Tibial nerve (tissue), 4 donors: ENCODE data around the gene CERS6. TPM values are rescaled to one million over a fixed set of nuclear protein-coding genes. Genes with fewer than 3 reads are reported as not detected.

Experiments
- DNase-seq, 2 donors: peaks; one replicate each; pipeline ENCODE4 v3.0.0-alpha.2; 2019; ENCODE audit warnings: low spot score in 2 of 2
- H3K27ac ChIP-seq, 4 donors: fragments of 200-600 bp; sonication (generic) in 3 of 4; one replicate each; pipeline ENCODE4 v1.5.1; 2017 to 2019; ENCODE audit warnings: mild to moderate bottlenecking in 1 of 4
- H3K27me3 ChIP-seq, 2 donors: fragments of 200-600 bp; sonication (generic) in 1 of 2; one replicate each; pipeline versions ENCODE4 v1.5.1 to v1.6.0; 2017 to 2019
- H3K36me3 ChIP-seq, 3 donors: fragments of 200-600 bp; sonication (generic); one replicate each; pipeline ENCODE4 v1.5.1; 2018 to 2019
- H3K4me1 ChIP-seq, 4 donors: fragments of 200-600 bp; sonication (generic) in 3 of 4; one replicate each; pipeline ENCODE4 v1.5.1; 2017 to 2019
- H3K4me3 ChIP-seq, 4 donors: fragments of 200-600 bp; sonication (generic) in 3 of 4; one replicate each; pipeline ENCODE4 v1.5.1; 2017 to 2019; ENCODE audit warnings: mild to moderate bottlenecking in 1 of 4, moderate library complexity in 1 of 4
- H3K9me3 ChIP-seq, 4 donors: fragments of 200-600 bp; sonication (generic) in 3 of 4; one replicate each; pipeline ENCODE4 v1.5.1; 2017 to 2019
- EP300 ChIP-seq, 2 donors: sonication (generic); formaldehyde crosslinking; IDR thresholded peaks; one replicate each; pipeline ENCODE4 v1.6.1; 2017; ENCODE audit warnings: antibody characterized with exemption in 2 of 2, mild to moderate bottlenecking in 1 of 2
- POLR2A ChIP-seq, 2 donors: fragments of 450-650 bp; IDR thresholded peaks; one replicate each; pipeline ENCODE4 v1.6.1; 2017; ENCODE audit warnings: antibody characterized with exemption in 2 of 2, mild to moderate bottlenecking in 2 of 2, moderate library complexity in 2 of 2
- WGBS, 2 donors: methylation state at CpG; one replicate each; pipeline ENCODE4 v1.1.5; 2018; 5-methylcytosine and 5-hydroxymethylcytosine counted together
- total RNA-seq, 4 donors: library from RNA; depleted of rRNA; stranded (reverse); fragments of >200 nt; gene quantifications; one replicate each; pipeline ENCODE4 v1.1.0, GENCODE V29; 2016
- TF ChIP-seq, protein P1 (sequence below), 5 experiments: fragments of 200-600 bp in 3 of 5; fragments of 450-650 bp in 2 of 5; sonication (generic) in 3 of 5; IDR thresholded peaks; one replicate each; pipeline ENCODE4 v1.5.1; 2016 to 2019; ENCODE audit warnings: antibody characterized with exemption in 5 of 5, mild to moderate bottlenecking in 3 of 5, moderate library complexity in 2 of 5

The CERS6 gene
- total RNA-seq, 4 donors from 2014 or later: 37.7 to 38.7 (median 37.8) TPM

DNA sequence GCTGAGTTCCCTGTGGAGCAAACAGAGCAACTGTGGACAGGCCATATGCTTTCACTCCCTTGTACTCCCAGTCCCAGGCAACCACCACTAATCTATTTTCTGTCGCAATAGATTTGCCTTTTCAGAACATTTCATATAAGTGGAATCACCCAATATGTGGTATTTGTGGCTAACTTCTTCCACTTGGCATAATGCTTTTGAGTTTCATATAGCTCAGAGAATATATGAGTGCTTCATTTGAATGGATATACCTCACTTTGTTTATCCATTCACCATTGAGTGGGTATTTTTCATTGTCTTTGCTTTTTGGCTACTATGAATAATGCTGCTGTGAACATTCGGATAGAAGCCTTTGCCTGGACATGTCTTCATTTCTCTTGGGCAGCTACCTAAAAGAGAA is 151.9 kb downstream of the CERS6 start:
- Histone ChIP-seq H3K27me3 (no peaks in the 10 kb centered on the region), H3K4me3 (no peak overlapping the region), H3K27ac (no peak overlapping the region), H3K9me3 (peaks cover 0 to 20% (median 3%) of the 10 kb centered on the region in 4 donors), H3K4me1 (no peaks in the 10 kb centered on the region), H3K36me3 (peaks cover 0 to 9% (median 0%) of the 10 kb centered on the region in 3 donors)
- TF ChIP-seq EP300 (IDR thresholded peaks at IDR 0.05): no peak
- TF ChIP-seq, protein P1, sequence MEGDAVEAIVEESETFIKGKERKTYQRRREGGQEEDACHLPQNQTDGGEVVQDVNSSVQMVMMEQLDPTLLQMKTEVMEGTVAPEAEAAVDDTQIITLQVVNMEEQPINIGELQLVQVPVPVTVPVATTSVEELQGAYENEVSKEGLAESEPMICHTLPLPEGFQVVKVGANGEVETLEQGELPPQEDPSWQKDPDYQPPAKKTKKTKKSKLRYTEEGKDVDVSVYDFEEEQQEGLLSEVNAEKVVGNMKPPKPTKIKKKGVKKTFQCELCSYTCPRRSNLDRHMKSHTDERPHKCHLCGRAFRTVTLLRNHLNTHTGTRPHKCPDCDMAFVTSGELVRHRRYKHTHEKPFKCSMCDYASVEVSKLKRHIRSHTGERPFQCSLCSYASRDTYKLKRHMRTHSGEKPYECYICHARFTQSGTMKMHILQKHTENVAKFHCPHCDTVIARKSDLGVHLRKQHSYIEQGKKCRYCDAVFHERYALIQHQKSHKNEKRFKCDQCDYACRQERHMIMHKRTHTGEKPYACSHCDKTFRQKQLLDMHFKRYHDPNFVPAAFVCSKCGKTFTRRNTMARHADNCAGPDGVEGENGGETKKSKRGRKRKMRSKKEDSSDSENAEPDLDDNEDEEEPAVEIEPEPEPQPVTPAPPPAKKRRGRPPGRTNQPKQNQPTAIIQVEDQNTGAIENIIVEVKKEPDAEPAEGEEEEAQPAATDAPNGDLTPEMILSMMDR (IDR thresholded peaks at IDR 0.05): no peak
- no peak for DNase-seq
- WGBS, 2 donors: 91 to 97% methylated on average over 2 of the region's 2 CpGs

DNA sequence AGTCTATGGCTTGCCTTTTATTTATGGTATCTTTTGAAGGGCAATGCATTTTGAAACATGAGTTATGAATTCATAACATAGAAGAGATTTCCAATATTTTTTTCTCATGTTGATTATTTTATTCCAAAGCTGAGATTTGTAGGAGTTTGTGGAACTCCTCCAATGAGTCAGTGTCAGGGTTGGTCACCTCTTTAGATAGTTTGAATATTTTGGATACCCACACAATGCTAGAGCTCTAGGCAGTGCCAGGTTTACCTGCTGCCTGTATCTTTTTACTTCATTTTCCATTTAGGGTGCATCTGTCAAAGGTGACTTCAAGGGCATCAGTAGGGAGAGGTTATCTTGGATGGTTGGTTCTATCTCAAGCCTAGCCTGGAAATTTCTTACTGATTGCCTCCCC is 152.7 kb downstream of the CERS6 start:
- Histone ChIP-seq H3K27me3 (no peaks in the 10 kb centered on the region), H3K36me3 (peaks cover 0 to 9% (median 0%) of the 10 kb centered on the region in 3 donors), H3K4me3 (no peak overlapping the region), H3K4me1 (no peaks in the 10 kb centered on the region), H3K9me3 (peaks cover 0 to 20% (median 3%) of the 10 kb centered on the region in 4 donors), H3K27ac (no peak overlapping the region)
- TF ChIP-seq POLR2A (IDR thresholded peaks at IDR 0.05) (no peak), EP300 (IDR thresholded peaks at IDR 0.05) (no peak)
- TF ChIP-seq, protein P1 (IDR thresholded peaks at IDR 0.05): no peak
- DNase-seq: no peak

DNA sequence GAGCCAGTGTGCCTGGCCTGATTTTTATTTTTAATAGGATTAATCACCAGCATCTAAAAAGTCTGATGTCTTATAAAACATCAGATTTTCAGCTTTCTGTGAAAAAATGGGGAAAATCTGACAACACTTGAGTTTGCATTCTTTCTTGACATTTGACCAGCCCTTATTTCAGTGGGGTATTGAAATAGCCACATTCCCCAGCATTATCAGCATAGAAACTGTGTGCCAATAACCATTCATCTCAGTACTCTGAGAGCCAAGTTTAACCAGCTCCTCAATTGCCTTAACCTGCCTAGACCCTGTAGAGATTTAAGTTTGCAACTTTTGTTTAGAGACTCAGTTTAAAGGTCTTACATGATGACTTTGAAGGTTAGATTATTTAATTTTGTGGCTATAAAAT is 155.0 kb downstream of the CERS6 start:
- no peaks in the 10 kb centered on the region for H3K27me3 ChIP-seq
- no peak overlapping the region for H3K27ac ChIP-seq
- H3K4me1 ChIP-seq: no peaks in the 10 kb centered on the region
- DNase-seq: no peak
- H3K36me3 ChIP-seq: peaks cover 0 to 9% (median 0%) of the 10 kb centered on the region in 3 donors
- H3K9me3 ChIP-seq: peaks cover 0 to under 1% (median 0%) of the 10 kb centered on the region in 4 donors
- no peak overlapping the region for H3K4me3 ChIP-seq
- TF ChIP-seq, protein P1 (IDR thresholded peaks at IDR 0.05): no peak

DNA sequence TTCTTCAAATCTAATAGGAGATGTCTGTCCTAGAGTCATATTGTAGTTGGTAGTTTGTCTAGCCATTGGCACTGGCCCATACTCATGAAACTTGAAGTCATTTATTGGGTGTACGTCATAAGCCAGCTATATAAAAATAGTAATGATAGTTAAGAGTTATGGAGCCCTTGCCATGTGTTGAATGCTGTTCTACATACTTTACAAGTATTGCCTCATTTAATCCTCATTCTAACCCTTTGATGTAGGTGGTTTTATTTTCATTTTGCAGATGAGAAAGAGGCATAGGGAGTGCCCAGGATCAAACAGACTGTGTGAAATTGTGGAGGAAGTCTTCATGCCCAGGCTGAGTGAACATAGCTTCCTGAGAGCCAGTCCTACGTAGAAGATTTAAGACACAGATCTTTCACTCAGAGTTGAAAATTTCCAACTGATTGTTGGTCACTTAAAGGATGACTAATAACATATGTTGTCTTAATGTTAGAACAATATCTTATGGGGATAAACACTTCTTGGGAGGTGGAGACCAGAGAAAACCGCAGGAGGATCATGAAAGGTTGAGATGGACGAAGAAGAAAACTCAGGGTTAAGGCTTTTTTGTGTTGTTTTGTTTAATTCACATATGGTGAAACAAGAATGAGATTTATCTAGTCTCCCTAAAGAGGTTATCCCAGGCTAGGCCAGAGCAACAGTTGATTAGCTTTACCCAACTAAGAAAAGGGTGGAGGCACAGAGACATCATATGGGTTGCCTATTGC is 156.0 kb downstream of the CERS6 start:
- Histone ChIP-seq H3K36me3 (peaks cover 0 to 9% (median 0%) of the 10 kb centered on the region in 3 donors), H3K27me3 (no peaks in the 10 kb centered on the region), H3K9me3 (no peaks in the 10 kb centered on the region), H3K4me1 (no peaks in the 10 kb centered on the region), H3K4me3 (no peak overlapping the region), H3K27ac (no peak overlapping the region)
- WGBS, 2 donors: 90 to 91% methylated on average over 4 of the region's 4 CpGs
- TF ChIP-seq, protein P1 (IDR thresholded peaks at IDR 0.05): no peak
- TF ChIP-seq EP300 (IDR thresholded peaks at IDR 0.05) (no peak), POLR2A (IDR thresholded peaks at IDR 0.05) (no peak)
- no peak for DNase-seq

GRCh38 chr2:168612719-168613118 is 156.6 kb downstream of the CERS6 start:
- Histone ChIP-seq H3K4me1 (no peaks in the 10 kb centered on the region), H3K36me3 (peaks cover 0 to 9% (median 0%) of the 10 kb centered on the region in 3 donors), H3K27ac (no peak overlapping the region), H3K27me3 (no peaks in the 10 kb centered on the region), H3K9me3 (no peaks in the 10 kb centered on the region), H3K4me3 (no peak overlapping the region)
- 96 to 97% methylated on average over 2 of the region's 2 CpGs for WGBS, 2 donors
- no peak for DNase-seq
- TF ChIP-seq, protein P1 (IDR thresholded peaks at IDR 0.05): no peak
- no peak for TF ChIP-seq POLR2A (IDR thresholded peaks at IDR 0.05)
- no peak for TF ChIP-seq EP300 (IDR thresholded peaks at IDR 0.05)
